Panc1 (cell line): ENCODE results near the gene LRRC27. TPM values are rescaled to one million over a fixed set of nuclear protein-coding genes. Genes with fewer than 3 reads are reported as not detected.
"Not testable (repeated sequence)": the region's sequence is repeated elsewhere in the genome, so short reads cannot be mapped to it uniquely, and the experiment has no call there.

ENCODE experiments used
- ATAC-seq: fragments of 200-7000 bp; cut with Tn5 transposase; 2 replicates; pipeline ENCODE4 v1.9.1; 2020; ENCODE audit warnings: mild to moderate bottlenecking, moderate library complexity
- BruUV-seq: library from RNA; stranded (reverse); fragments of 400-500 nt; replicated peaks from 2 replicates; lab custom pipeline; 2021; lab: Mats Ljungman, UMichigan
- CTCF ChIA-PET: fragments of 300-600 bp; sonication (Branson Sonifier 250); formaldehyde crosslinking; loops from one replicate; lab custom pipeline; 2022; ENCODE audit warnings: antibody characterized with exemption; lab: Charles Lee
- POLR2A ChIA-PET: fragments of 300-600 bp; sonication (Branson Sonifier 250); formaldehyde crosslinking; loops from one replicate; lab custom pipeline; 2022; ENCODE audit warnings: antibody characterized with exemption; lab: Charles Lee
- DNase-seq: peaks from one replicate; pipeline ENCODE4 v3.0.0-alpha.2; 2010; ENCODE audit warnings: low read depth, low spot score
- H3K27ac ChIP-seq: 2 replicates; pipeline ENCODE4 v1.5.1; 2011; ENCODE audit warnings: mild to moderate bottlenecking, low read length, inconsistent platforms
- H3K27me3 ChIP-seq: fragments of 200-500 bp; sonication (Bioruptor generic); 2 replicates; pipeline ENCODE4 v1.6.0; 2014; ENCODE audit warnings: low read length, inconsistent platforms; ENCODE audit not compliant: control insufficient read depth, insufficient read depth
- H3K36me3 ChIP-seq: fragments of 200-500 bp; sonication (Bioruptor generic); 2 replicates; pipeline ENCODE4 v1.5.1; 2014; ENCODE audit warnings: inconsistent platforms, mild to moderate bottlenecking, low read length, moderate library complexity; ENCODE audit not compliant: control insufficient read depth, insufficient read depth
- H3K4me1 ChIP-seq: 2 replicates; pipeline ENCODE4 v1.5.1; 2011; ENCODE audit warnings: inconsistent platforms, mild to moderate bottlenecking, low read length, moderate library complexity; ENCODE audit not compliant: control insufficient read depth, insufficient read depth
- H3K4me3 ChIP-seq, 2 experiments: 2 replicates each; pipeline ENCODE4 v1.5.1; 2011 to 2012; ENCODE audit warnings: low read depth in 2 of 2, low read length in 2 of 2, mild to moderate bottlenecking in 2 of 2, inconsistent platforms in 1 of 2, moderate library complexity in 1 of 2
- H3K9me3 ChIP-seq: fragments of 200-500 bp; sonication (Bioruptor generic); 2 replicates; pipeline ENCODE4 v1.5.1; 2014; ENCODE audit warnings: low read depth, mild to moderate bottlenecking, inconsistent platforms, low read length, moderate library complexity; ENCODE audit not compliant: control insufficient read depth, insufficient read depth
- POLR2AphosphoS5 ChIP-seq: IDR thresholded peaks from 2 replicates; pipeline ENCODE4 v1.6.1; 2012; ENCODE audit warnings: mild to moderate bottlenecking, low read depth, low read length, moderate library complexity
- SIN3A ChIP-seq: IDR thresholded peaks from 2 replicates; pipeline ENCODE4 v1.6.1; 2012; ENCODE audit warnings: low read depth, mild to moderate bottlenecking, low read length, moderate library complexity, borderline replicate concordance; ENCODE audit not compliant: insufficient read depth
- TCF7L2 ChIP-seq: IDR thresholded peaks from 2 replicates; pipeline ENCODE4 v1.6.1; 2011; ENCODE audit warnings: mild to moderate bottlenecking, low read depth, low read length, inconsistent platforms
- in situ Hi-C: cut with HindIII; loops from 2 replicates; pipeline ENCODE4 v1.10.0; 2016; ENCODE audit warnings: low sequenced_read_pairs, low pct_unique_long_range_greater_than_20kb
- intact Hi-C: fragments of 100-400 bp; cut with micrococcal nuclease; formaldehyde crosslinking; loops from one replicate; pipeline ENCODE4 v1.10.0; 2022; ENCODE audit not compliant: unreplicated experiment
- total RNA-seq: library from RNA; stranded (reverse); gene quantifications from one replicate; pipeline ENCODE4 v1.2.1, GENCODE V29; 2021; ENCODE audit not compliant: unreplicated experiment
- TF ChIP-seq, protein P1 (sequence below): fragments of 450-650 bp; IDR thresholded peaks from 2 replicates; pipeline ENCODE4 v1.5.1; 2017; ENCODE audit warnings: mild to moderate bottlenecking
- TF ChIP-seq, protein P2 (sequence below), 2 experiments: IDR thresholded peaks; 2 replicates each; pipeline ENCODE4 v1.6.1; 2011 to 2012; ENCODE audit warnings: low read depth in 2 of 2, control low read depth in 1 of 2, low read length in 1 of 2, mild to moderate bottlenecking in 1 of 2, moderate library complexity in 1 of 2; ENCODE audit not compliant: insufficient read depth in 1 of 2

LRRC27 gene
- total RNA-seq, 1 experiment from 2014 or later = 15.7 TPM

DNA sequence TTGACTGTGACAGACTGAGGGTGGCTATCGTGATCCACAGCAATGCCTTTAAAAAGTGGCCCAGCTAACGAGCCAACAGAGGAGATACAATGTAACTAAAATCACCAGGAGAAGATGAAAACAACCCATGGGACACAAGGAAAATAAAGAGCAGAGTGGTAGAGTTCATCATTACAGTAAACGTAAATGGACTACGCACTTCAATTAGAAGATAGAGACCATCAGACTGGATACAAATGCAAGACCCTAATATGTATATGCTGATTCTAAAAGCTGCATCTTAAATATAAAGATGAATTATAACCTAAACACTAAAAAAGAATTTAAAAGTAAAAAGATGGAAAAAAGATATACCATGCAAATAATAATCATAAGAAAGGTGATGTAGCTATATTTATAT lies 17.7 kb upstream of the LRRC27 start:
- POLR2A ChIA-PET = no interaction called here
- ATAC-seq = no peak
- intact Hi-C loops = no loop called here
- H3K4me3 ChIP-seq = no peak overlapping the region
- TF ChIP-seq TCF7L2 = no peak
- no peak for TF ChIP-seq POLR2AphosphoS5
- TF ChIP-seq, protein P1, sequence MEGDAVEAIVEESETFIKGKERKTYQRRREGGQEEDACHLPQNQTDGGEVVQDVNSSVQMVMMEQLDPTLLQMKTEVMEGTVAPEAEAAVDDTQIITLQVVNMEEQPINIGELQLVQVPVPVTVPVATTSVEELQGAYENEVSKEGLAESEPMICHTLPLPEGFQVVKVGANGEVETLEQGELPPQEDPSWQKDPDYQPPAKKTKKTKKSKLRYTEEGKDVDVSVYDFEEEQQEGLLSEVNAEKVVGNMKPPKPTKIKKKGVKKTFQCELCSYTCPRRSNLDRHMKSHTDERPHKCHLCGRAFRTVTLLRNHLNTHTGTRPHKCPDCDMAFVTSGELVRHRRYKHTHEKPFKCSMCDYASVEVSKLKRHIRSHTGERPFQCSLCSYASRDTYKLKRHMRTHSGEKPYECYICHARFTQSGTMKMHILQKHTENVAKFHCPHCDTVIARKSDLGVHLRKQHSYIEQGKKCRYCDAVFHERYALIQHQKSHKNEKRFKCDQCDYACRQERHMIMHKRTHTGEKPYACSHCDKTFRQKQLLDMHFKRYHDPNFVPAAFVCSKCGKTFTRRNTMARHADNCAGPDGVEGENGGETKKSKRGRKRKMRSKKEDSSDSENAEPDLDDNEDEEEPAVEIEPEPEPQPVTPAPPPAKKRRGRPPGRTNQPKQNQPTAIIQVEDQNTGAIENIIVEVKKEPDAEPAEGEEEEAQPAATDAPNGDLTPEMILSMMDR = no peak
- TF ChIP-seq SIN3A = no peak
- TF ChIP-seq, protein P2, sequence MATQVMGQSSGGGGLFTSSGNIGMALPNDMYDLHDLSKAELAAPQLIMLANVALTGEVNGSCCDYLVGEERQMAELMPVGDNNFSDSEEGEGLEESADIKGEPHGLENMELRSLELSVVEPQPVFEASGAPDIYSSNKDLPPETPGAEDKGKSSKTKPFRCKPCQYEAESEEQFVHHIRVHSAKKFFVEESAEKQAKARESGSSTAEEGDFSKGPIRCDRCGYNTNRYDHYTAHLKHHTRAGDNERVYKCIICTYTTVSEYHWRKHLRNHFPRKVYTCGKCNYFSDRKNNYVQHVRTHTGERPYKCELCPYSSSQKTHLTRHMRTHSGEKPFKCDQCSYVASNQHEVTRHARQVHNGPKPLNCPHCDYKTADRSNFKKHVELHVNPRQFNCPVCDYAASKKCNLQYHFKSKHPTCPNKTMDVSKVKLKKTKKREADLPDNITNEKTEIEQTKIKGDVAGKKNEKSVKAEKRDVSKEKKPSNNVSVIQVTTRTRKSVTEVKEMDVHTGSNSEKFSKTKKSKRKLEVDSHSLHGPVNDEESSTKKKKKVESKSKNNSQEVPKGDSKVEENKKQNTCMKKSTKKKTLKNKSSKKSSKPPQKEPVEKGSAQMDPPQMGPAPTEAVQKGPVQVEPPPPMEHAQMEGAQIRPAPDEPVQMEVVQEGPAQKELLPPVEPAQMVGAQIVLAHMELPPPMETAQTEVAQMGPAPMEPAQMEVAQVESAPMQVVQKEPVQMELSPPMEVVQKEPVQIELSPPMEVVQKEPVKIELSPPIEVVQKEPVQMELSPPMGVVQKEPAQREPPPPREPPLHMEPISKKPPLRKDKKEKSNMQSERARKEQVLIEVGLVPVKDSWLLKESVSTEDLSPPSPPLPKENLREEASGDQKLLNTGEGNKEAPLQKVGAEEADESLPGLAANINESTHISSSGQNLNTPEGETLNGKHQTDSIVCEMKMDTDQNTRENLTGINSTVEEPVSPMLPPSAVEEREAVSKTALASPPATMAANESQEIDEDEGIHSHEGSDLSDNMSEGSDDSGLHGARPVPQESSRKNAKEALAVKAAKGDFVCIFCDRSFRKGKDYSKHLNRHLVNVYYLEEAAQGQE (IDR thresholded peaks at IDR 0.05; ENCODE audit: insufficient read depth in 1 of 2, low read depth in 2 of 2, low read length in 1 of 2) = no peak
- CTCF ChIA-PET = no interaction called here
- no TSS peak for BruUV-seq
- H3K27me3 ChIP-seq = no peaks in the 10 kb centered on the region
- no peaks in the 10 kb centered on the region for H3K36me3 ChIP-seq
- H3K9me3 ChIP-seq = peaks cover 7% of the 10 kb centered on the region; the same call in 1 of the 2 replicates
- peaks cover 3% of the 10 kb centered on the region for H3K4me1 ChIP-seq
- H3K27ac ChIP-seq = no peak overlapping the region
- DNase-seq = no peak
- in situ Hi-C loops = no loop called here

DNA sequence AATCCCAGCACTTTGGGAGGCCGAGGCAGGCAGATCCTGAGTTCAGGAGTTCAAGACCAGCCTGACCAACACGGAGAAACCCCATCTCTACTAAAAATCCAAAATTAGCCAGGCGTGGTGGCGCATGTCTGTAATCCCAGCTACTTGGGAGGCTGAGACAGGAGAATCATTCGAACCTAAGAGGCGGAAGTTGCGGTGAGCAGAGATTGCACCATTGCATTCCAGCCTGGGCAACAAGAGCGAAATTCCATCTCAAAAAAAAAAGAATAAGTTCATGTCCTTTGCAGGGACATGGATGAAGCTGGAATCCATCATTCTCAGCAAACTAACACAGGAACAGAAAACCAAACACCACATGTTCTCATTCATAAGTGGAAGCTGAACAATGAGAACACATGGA lies 17.1 kb upstream of the LRRC27 start:
- H3K9me3 ChIP-seq, H3K4me1 ChIP-seq, DNase-seq, H3K36me3 ChIP-seq, H3K27me3 ChIP-seq, ATAC-seq, in situ Hi-C loops, BruUV-seq, CTCF ChIA-PET, POLR2A ChIA-PET, H3K4me3 ChIP-seq, intact Hi-C loops, H3K27ac ChIP-seq: not testable (repeated sequence)

DNA sequence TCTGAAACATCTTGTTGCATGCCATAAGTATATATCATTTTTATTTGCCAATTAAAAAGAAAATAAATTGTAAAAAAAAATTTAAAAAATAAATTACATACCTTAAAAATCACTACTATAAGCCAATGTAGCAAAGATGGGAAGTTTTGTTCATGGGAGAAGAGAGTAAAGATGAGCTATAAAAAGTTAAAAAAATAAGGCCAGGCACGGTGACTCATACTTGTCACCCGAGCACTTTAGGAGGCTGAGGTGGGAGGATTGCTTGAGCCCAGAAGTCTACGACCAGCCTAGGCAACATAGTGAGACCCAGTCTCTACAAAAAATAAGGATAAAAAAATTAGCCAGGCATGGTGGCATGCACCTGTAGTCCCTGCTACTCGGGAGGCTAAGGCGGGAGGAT lies 15.9 kb upstream of the LRRC27 start:
- Histone ChIP-seq H3K27ac (no peak overlapping the region), H3K4me3 (no peak overlapping the region), H3K9me3 (peaks cover 7% of the 10 kb centered on the region; the same call in 1 of the 2 replicates), H3K36me3 (no peaks in the 10 kb centered on the region), H3K4me1 (peaks cover 19% of the 10 kb centered on the region), H3K27me3 (no peaks in the 10 kb centered on the region)
- intact Hi-C loops (no loop called here), in situ Hi-C loops (no loop called here)
- TF ChIP-seq POLR2AphosphoS5 (no peak), SIN3A (no peak), TCF7L2 (no peak)
- TF ChIP-seq, protein P2 (IDR thresholded peaks at IDR 0.05; ENCODE audit: insufficient read depth in 1 of 2, low read depth in 2 of 2, low read length in 1 of 2) = no peak
- TF ChIP-seq, protein P1 = no peak
- DNase-seq (no peak), ATAC-seq (no peak)
- ChIA-PET POLR2A (no interaction called here), CTCF (no interaction called here)
- no TSS peak for BruUV-seq

DNA sequence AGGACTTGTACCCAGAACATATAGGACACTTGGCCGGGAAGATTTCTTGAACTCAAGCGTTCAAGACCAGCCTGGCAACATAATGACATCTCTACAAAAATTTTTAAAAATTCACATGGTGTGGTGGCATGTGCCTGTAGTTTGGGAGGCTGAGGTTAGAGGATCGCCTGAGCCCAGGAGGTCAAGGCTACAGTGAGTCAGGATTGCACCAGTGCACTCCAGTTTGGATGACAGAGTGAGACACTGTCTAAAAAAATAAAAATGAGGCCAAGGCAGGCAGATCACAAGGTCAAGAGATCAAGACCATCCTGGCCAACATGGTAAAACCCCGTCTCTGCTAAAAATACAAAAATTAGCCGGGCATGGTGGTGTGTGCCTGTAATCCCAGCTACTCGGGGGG lies 14.5 kb upstream of the LRRC27 start:
- H3K4me3 ChIP-seq, intact Hi-C loops, BruUV-seq, DNase-seq, H3K36me3 ChIP-seq, in situ Hi-C loops, H3K27me3 ChIP-seq, CTCF ChIA-PET, ATAC-seq, H3K9me3 ChIP-seq, H3K27ac ChIP-seq: not testable (repeated sequence)
- POLR2A ChIA-PET = interaction anchor here (0.7 kb wide), 1 partner anchor 236 kb away, joined by 6 read pairs; no protein-coding TSS in a partner anchor
- H3K4me1 ChIP-seq = peaks cover 22% of the 10 kb centered on the region
